NCI-H510A (cell line): ENCODE results near the gene ELF4.

Experiments used
- DNase-seq: peaks from one replicate; lab custom pipeline; 2025; lab: John Stamatoyannopoulos, UW

The ELF4 gene

GRCh38 chrX:130047416-130047815 is 62.9 kb downstream of the ELF4 start:
- DNase-seq: no peak

- DNase-seq: no peak
Observed at GRCh38 chrX:130039847-130040246, 70.5 kb downstream of the ELF4 start.

DNA sequence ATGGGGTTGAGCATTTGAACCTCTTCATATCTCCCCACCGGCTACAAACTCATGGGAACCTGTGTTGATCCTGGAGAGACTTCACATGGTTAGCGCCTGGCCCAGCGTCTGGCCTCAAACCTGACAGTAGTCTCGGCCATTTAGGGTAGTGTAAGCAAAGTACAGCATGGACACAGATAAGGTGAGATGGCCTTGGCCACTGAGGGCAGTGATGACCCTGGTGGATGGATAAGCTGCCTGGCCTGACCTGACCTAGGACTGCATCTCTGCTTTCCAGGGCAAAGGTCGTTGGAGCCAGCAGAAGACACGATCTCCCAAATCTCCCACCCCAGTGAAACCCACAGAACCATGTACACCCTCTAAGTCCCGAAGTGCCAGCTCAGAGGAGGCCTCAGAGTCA is 76.1 kb downstream of the ELF4 start:
- DNase-seq: no peak

DNA sequence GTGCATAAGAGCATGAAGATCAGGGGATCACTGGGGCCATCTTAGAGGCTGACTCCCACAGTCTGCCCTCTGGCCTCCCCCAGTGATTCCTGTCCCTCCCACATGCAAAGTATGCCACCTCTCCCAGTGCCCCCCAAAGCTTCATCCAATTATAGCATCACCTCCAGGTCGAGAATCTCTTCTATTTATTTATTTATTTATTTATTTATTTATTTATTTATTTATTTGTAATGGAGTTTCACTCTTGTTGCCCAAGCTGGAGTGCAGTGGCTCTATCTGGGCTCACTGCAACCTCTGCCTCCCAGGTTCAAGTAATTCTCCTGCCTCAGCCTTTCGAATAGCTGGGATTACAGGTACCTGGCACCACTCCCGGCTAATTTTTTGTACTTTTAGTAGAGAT is 77.7 kb downstream of the ELF4 start:
- DNase-seq: no peak

- no peak for DNase-seq
Observed at GRCh38 chrX:130030826-130031225, 79.5 kb downstream of the ELF4 start.

GRCh38 chrX:130028196-130028595 is 82.1 kb downstream of the ELF4 start:
- DNase-seq: peak; percentile 1

DNA sequence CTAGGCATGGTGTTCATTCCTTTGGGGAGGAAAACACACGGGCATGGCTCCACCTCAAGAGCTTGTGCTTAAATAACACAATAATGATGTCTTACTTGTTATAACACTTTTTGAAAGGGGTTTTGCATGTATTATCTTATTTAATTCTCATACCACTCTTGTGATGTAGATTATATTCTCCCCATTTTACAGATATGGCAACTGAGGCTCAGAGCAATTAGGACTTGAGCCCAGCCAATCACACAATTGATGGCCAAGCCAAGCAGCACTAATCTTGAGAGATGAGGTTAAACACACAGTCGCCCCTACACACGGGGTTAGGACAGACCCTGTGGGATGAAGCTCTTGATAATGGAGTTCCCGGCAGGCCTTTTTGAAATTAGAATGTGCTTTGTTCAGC is 82.7 kb downstream of the ELF4 start:
- DNase-seq: no peak

GRCh38 chrX:130025256-130025655 is 85.0 kb downstream of the ELF4 start:
- DNase-seq: no peak

- DNase-seq: peak; percentile 0
Observed at GRCh38 chrX:130024127-130024526, 86.2 kb downstream of the ELF4 start.

GRCh38 chrX:130020661-130021324 is 89.5 kb downstream of the ELF4 start:
- no peak for DNase-seq

GRCh38 chrX:130018143-130018542 is 92.2 kb downstream of the ELF4 start:
- DNase-seq: no peak

DNA sequence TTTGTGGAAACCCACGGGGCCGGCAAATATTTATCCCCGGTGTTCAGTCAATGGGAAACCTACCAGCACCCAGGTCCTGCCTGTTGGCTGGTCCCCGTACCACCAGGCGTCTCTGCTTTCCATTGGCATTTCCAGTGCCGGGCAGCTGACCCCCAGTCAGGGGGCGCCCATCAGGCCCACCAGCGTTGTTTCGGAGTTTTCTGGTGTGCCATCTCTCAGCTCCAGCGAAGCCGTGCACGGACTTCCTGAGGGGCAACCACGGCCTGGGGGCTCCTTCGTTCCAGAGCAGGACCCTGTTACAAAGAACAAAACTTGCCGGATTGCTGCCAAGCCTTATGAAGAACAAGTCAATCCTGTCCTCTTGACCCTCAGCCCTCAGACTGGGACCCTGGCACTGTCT is 95.1 kb downstream of the ELF4 start:
- DNase-seq: no peak
